NCI-H2196 treated with DMSO at 0.1 percent for 48 hours (cell line): ENCODE measurements around the gene ZNF761.
A peak's percentile ranks its signal among the peaks of the same experiment; 100 is the strongest.
"Not testable (repeated sequence)": the region's sequence is repeated elsewhere in the genome, so short reads cannot be mapped to it uniquely, and the experiment has no call there.

Experiments
- DNase-seq: peaks from one replicate; lab custom pipeline; 2025; ENCODE audit not compliant: unreplicated experiment; lab: John Stamatoyannopoulos, UW

The ZNF761 gene

DNA sequence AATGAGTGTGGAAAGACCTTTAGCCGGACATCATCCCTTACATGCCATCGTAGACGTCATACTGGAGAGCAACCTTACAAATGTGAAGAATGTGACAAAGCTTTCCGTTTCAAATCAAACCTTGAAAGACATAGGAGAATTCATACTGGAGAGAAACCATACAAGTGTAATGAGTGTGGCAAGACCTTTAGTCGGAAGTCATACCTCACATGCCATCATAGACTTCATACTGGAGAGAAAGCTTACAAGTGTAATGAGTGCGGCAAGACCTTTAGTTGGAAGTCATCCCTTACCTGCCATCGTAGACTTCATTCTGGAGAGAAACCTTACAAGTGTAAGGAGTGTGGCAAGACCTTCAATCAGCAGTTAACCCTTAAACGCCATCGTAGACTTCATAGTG lies 24.0 kb downstream of the ZNF761 start:
- DNase-seq, result no peak

DNA sequence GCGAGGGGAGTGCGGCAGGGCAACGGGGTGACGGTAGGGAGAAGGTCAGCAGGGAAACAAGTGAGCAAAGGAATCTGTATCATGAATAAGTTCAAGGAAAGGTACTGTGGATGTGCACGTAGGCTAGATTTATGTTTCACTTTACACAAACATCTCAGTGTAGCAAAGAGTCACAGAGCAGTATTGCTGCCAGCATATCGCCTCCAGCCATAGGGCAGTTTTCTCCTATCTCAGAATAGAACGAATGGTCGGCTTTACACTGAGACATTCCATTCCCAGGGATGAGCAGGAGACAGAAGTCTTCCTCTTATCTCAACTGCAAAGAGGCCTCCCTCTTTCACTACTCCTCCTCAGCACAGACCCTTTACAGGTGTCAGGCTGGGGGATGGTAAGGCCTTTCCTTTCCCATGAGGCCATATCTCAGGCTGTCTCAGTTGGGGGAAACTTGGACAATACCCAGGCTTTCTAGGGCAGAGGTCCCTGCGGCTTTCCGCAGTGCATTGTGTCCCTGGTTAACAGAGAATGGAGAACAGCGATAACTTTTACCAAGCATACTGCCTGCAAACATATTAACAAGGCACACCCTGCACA lies 28.4 kb downstream of the ZNF761 start:
- DNase-seq, result not testable (repeated sequence)

DNA sequence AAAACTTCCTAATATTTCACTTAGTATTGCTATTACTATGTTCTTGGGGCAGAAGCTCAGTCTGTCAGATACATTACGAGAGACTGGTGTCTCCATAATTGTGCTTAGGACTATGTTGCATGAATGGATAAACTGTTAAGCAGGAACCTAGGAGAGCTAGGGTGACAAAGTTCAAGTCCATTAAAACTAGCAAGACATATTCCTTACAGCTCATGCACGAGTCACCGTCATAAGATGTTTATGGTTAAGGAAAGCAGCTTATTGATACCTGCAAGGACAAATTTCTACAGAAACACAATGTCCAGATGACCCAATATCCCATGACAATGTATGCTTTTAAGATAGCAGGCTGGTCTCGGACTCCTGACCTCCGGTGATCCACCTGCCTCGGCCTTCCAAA lies 30.1 kb downstream of the ZNF761 start:
- no peak for DNase-seq

DNA sequence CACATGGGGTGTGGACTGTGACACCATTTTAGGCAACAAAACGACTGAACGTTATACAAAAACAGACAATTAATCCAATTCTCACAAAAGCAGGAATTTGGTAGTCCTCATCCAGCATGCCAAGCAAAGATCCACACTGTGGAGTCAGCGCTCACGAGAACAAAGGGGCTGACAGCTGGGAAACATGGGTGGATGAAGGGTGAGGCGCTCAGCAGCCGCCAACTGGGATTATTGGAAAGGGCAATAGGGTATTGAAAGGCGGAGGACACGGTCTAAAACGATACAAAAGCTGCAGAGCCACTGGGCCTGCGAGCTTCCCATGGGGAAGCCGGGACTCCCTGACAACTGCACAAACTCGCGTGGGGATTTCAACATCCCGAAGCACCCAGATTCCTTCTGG lies 31.1 kb downstream of the ZNF761 start:
- no peak for DNase-seq

DNA sequence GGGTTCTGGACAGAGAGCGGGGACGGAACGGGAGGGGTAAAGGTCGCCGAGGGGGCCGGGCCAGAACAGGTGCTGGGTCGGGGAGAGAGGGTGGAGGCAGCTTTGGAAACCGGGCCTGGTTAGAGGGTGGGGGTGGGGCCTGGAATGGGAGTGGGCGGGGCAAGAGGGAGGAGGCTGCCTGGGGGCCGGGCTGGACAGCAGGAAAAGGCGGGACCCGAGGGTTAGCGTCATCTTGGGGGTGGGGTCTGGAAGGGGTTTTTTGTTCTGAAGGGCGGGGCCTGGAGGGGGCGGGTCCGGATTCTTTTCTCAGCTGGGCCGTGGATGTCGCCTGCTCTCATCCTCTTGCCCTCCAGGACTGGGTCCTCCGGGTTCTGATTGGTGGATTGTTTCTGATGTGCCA lies 31.5 kb downstream of the ZNF761 start:
- no peak for DNase-seq

DNA sequence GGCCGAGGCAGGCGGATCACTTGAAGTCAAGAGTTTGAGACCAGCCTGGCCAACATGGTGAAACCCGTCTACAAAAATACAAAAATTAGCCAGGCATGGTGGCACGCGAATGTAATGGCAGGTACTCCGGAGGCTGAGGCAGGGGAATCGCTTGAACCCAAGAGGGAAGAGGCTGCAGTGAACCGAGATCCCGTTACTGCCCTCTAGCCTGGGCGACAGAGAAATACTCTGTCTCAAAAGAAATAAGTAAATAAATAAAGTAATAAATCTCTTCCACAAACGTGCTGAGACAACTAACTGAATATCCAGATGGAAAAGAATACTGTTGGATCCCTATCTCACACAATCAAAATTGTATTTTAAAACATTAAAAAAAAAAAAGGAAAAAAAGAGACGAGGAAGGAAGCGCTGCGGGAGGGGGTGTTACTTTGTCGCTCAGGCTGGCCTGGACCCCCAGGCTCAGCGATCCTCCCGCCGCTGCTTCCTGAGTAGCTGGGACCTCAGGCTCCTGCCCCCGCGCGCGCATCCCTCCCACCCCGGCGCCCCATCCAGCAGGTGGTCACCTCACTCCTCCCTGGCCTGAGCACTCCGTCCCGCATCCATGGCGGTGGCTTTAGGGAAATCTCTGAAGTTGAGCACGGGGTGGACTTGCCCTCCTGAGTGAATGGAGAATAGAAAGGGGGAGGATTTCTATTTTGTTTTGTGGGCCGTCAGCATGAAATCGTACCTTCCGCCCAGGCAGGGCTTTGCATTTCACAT lies 35.1 kb downstream of the ZNF761 start:
- no peak for DNase-seq

DNA sequence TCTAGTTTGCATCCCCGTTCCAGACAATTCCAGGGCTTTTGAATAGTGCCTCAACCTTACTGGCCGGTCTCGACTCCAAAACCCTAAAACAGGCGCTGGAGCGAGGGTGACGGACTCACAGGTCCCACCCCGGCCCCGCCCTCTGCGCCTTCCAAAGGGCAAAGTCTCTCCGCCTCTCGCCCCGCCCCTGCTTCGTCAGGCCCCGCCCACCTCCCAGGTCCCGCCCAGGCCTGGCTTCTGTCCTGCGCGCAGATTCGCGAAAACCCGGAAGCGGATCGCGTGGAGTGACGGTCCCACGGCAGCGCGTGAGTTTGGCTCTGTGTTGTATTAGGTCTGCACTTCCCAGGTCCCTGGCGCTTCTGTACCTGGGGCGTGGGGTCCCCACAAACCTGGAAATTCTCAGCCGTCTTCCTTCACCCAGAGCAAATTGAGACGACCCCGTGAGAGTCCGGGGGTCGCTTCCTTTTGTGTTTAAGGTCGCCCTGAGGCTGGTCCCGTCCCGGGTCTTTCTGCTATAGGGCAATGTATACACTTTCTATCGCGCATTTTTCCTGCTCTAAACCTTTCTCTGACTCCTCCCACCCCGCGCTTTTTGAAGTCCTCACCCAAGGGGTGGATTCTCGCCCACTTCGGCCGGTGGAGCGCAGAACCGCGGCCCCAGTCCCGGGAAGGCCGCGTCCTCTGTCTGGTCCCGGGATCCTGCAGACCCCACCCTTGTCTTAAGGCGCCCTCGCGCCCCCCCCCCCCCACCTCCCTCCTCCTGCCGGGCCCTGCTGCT lies 35.9 kb downstream of the ZNF761 start, which contains the start of gene ZNF813:
ZNF813 (plus strand) TSS at position 249 of the 778 bp plus-strand sequence. CDS start 16,090 bp downstream, outside the sequence.
- DNase-seq, result peak; percentile 37

DNA sequence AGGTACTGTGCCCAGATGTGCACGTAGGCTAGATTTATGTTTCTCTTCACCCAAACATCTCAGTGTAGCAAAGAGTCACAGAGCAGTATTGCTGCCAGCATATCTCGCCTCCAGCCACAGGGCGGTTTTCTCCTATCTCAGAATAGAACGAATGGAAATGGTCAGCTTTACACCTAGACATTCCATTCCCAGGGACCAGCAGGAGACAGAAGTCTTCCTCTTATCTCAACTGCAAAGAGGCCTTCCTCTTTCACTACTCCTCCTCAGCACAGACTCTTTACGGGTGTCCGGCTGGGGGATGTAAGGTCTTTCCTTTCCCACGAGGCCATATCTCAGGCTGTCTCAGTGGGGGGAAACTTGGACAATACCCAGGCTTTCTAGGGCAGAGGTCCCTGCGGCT lies 36.8 kb downstream of the ZNF761 start:
- not testable (repeated sequence) for DNase-seq

DNA sequence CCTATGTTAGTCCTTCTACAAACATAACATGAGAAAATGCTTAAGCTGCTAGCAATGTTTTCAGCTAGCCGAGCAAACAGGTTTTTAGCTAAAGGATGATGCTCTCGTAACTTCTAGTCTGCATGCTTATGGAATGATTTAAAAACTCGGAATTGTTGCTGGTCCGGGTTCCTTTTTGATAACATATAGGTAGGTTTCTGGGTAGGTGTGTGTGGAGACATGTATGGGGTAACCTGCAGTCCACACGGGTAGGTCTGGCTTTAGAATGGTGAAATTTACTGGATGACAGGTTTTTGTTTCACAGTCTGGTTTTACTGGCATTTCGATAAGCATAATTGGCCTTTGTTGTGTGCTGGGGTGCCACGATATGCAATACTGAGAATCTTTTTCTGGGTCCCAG lies 40.1 kb downstream of the ZNF761 start:
- DNase-seq, result no peak

DNA sequence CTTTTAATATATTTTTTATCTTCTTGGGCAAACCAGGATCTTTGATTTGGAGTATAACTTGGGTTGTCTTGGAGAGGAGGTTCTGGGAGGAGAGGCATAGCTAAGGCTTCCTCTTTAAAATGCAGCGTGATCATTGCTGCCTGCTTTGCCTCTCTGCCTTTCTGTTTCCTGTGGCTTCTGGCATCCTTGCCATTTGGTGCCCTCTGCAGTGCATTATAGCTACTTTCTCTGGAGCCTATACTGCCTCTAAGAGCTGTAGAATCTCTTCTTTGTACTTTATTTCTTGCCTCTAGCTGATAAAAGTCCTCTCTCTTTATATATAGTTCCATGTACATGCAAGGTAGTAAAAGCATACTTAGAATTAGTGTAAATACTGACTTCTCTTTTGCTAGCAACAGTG lies 43.0 kb downstream of the ZNF761 start:
- DNase-seq, result not testable (repeated sequence)

DNA sequence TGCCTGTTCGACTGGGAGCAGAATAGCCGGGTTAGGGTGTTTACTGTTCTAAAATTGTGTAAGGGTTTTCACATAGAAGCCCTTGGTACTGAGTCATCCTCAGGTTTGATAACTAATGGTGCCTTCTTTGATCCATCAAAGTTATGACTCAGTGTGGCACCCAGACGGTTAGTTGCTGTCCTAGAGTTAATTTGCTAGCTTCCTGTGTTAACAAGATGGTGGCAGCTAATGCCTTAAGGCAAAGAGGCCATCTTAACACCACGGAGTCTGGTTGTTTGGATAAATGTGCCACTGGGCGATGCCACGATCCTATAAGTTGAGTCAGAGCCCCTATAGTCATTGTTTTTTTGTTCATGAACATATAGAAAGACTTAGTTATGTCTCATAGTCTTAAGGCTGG lies 43.7 kb downstream of the ZNF761 start:
- not testable (repeated sequence) for DNase-seq

DNA sequence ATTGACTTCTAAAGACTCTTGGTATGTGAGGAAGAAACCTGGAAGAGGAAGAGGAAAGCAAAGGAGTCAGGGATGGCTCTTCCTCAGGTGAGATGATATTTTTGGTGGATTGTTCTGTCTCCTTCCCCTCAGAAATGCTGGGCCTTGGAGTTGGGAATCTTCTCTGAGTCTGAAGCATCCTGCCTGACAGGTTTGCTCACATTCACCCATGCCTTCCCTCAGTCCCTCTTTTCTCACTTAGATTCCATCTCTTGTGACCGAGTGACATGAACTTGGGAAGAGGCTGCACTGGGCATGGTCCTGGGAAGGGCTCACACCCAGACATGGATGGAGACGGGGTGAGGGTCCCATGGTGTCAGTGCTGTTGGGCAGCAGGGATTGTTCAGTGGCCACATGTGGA lies 52.0 kb downstream of the ZNF761 start:
- not testable (repeated sequence) for DNase-seq

DNA sequence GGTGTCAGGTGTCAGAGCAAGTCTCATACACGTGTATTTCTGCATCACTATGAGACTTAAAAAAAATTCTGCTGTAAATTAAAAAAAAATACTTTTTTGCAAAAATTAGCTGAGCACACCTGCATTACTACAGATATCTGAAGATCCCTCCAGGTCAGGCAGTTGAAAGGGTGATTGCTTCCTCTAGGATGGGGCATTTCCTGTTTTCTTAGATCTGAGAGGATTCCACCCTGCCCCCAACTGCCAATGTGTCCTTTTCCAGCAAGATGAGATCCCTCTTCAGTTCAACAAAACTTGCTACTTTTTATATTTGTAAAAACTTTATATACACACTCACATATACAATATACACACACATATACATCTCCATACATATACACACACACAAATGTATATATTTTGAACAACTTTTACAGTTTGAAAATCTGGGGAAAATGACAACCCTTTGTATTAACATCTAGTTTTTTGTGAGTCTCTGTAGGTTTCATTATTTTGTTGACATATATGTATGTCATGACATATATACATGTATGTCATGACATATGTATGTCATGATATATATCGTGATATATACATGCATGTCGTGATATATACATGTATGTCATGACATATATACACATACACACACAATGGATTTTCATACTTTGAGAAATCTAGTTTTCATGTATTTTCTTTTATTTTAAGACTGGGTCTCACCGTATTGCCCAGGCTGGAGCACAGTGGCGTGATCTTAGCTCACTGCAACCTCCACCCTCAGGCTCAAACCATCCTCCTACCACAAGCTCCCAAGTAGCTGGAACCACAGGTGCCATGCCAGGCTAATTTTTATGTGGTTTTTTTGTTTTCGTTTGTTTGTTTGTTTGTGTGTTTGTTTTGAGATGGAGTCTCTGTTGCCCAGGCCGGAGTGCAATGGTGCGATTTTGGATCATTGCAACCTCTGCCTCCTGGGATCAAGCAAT lies 53.5 kb downstream of the ZNF761 start:
- DNase-seq, result no peak

DNA sequence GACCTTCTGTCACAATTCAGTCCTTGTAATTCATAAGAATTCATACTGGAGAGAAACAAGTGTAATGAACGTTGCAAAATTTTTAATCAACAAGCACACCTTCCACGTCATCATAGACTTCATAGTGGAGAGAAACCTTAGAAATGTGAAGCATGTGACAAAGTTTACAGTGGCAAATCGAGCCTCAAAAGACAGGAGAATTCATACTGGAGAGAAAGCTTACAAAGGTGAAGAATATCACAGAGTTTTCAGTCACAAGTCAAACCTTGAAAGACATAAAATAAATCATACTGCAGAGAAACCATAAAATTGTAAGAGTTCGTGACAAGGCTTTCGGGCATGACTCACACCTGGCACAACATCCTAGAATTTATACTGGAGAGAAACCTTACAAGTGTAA lies 60.4 kb downstream of the ZNF761 start:
- no peak for DNase-seq

DNA sequence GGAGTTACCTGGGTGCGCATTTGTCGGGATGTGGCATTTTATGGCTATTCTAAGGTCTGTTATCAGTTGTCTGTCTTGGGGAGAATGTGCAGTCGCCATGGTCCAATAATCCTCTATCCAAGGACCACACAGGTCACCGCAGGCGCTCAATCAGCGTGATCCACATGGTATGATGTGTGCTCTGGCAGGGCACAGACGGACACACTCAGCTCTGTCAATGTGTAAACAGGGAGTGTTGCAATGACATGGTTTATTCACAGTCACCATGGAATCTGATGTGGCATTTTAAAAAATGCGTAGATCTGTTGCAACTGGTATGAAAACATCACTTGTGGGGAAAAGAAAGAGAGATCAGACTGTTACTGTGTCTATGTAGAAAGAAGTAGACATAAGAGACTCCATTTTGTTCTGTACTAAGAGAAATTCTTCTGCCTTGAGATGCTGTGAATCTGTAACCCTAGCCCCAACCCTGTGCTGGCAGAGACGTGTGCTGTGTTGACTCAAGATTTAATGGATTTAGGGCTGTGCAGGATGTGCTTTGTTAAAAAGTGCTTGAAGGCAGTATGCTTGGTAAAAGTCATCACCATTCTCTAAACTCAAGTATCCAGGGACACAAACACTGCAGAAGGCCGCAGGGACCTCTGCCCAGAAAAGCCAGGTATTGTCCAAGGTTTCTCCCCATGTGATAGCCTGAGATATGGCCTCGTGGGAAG lies 65.7 kb downstream of the ZNF761 start:
- not testable (repeated sequence) for DNase-seq

DNA sequence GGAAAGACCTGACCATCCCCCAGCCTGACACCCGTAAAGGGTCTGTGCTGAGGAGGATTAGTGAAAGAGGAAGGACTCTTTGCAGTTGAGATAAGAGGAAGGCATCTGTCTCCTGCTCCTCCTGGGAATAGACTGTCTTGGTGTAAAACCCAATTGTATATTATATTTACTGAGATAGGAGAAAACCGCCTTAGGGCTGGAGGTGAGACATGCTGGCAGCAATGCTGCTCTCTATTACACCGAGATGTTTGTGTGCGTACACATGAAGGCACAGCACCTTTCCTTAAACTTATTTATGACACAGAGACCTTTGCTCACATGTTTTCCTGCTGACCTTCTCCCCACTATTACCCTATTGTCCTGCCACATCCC lies 66.2 kb downstream of the ZNF761 start:
- not testable (repeated sequence) for DNase-seq

DNA sequence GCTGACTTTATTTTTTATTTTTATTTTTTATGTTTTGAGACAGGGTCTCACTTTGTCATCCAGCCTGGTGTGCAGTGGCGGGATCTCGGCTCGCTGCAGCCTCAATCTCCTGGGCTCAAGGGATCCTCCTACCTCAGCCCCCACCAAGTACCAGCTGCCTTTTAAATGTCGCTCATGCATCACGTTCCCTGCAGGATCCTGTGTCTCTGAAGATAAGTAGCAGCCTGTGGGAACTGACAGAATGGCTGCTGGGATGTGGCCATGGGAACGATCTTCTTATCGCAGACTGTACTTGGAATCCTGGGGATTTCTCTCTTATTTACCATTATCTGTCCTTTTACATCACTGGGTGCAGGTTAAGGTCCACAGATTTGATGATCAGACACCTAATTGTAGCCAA lies 71.4 kb downstream of the ZNF761 start:
- DNase-seq, result not testable (repeated sequence)

DNA sequence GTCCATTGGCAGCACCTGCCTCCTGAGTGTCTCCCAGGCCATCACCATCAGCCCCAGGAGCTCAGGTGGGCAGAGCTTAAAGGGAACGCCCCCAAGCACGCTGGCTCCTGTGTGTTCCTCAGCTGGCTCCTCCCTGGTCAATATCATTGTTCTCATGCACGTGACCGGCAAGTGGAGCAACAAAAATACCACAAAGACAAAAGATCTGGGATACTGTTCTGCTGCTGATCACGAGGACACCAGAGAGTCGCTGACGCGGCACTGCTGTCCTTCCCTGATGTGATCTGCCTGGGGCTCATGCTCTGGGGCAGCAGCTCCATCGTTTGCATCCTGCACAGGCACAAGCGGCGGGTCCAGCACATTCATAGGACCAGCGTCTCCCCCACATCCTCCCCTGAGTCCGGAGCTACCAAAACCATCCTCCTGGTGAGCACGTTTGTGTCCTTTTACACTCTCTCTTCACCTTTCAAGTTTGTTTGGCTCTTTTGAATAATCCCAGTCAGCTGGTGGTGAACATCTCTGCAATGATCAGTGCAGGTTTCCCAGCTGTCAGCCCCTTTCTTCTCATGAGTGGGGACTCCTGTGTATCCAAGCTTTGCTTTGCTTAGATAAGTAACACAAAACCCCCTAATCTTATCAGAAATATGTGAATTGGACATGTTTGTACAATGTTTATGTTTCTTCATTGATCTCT lies 72.0 kb downstream of the ZNF761 start:
- DNase-seq, result not testable (repeated sequence)

DNA sequence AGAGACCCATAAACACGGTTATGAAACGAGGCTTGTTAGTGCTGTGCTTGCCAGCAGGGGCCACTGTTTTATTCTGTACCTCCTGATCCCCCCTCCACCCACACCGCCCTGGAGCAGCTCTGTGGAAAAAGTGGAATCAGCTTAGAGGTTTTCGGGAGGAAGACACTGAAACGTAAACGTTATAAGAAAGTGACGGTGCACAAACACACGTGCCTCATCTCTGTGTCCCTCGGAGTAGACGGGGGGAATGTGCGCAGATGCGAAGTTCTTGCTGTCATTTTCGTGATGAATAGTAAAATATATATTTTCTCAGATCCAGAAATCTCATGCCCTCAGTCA lies 72.5 kb downstream of the ZNF761 start:
- not testable (repeated sequence) for DNase-seq

DNA sequence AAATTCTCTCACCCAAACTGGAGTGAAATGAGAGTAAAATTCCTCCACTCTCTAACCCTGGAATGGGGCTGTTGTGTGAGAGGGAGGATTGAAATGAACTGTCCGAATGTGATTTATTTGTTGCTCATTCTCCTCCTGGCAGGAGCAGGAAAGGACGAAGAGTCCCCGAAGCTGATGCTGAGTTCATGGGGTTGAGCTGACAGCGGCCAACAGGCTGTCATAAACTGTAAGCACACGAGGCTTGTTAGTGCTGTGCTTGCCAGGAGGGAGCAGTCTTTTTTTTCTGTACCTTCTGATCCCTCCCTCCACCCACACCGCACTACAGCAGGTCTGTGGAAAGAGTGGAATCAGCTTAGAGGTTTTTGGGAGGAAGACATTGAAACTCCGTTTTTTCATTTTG lies 73.1 kb downstream of the ZNF761 start:
- no peak for DNase-seq
